Measurements from ENCODE around the gene TFCP2.

DNA sequence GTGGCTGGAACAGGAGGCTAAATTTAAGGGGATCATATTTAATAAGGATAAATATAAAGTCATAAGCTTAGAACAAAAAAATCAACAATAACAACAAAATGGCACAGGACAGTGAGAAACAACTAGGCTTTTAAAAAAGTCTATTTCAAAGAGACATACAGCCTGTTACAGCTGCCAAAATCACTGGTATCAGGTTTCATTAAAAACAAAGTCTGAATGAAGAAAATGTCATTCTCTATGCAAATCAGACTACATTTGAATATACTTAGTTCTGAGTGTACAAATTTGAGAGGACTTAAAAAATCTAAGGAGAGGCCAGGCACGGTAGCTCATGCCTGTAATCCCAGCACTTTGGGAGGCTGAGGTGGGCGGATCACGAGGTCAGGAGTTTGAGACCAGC, 44.0 kb downstream of the TFCP2 start:
- TF ChIP-seq CTCF (IDR thresholded peaks at IDR 0.05) (no peak), TCF7L2 (IDR thresholded peaks at IDR 0.05; ENCODE audit: low read depth, low read length) (no peak)

Data from Panc1 (cell line).